CD14-positive monocyte (primary cell): ENCODE results near the gene SLC25A44. TPM values are rescaled to one million over a fixed set of nuclear protein-coding genes. Genes with fewer than 3 reads are reported as not detected.

Source experiments
- DNase-seq, 3 donors: peaks; one replicate each; pipeline ENCODE4 v3.0.0-alpha.2; 2011 to 2022
- H2AFZ ChIP-seq: 2 replicates; pipeline ENCODE4 v1.6.0; 2012; ENCODE audit warnings: mild to moderate bottlenecking, low read depth, low read length, inconsistent platforms; ENCODE audit not compliant: insufficient read depth, poor library complexity, severe bottlenecking
- H3K27ac ChIP-seq, 2 donors: 1 replicate in 1 of 2; 2 replicates in 1 of 2; pipeline ENCODE4 v1.5.1; 2012 to 2013; ENCODE audit warnings: low read length in 2 of 2, control low read depth in 1 of 2, inconsistent platforms in 1 of 2, low read depth in 1 of 2, mild to moderate bottlenecking in 1 of 2
- H3K27me3 ChIP-seq, 2 donors: one replicate each; pipeline versions ENCODE4 v1.6.0 to v1.6.1; 2011 to 2013; ENCODE audit warnings: low read length in 2 of 2; ENCODE audit not compliant: control insufficient read depth in 2 of 2, insufficient read depth in 2 of 2
- H3K36me3 ChIP-seq, 2 donors: replicated peaks in 1 of 2; 1 replicate in 1 of 2; 2 replicates in 1 of 2; pipeline versions ENCODE4 v1.5.1 to v1.6.1; 2012 to 2013; ENCODE audit warnings: low read length in 2 of 2, control low read depth in 1 of 2, inconsistent platforms in 1 of 2, mild to moderate bottlenecking in 1 of 2; ENCODE audit not compliant: insufficient read depth in 2 of 2, control insufficient read depth in 1 of 2
- H3K4me1 ChIP-seq, 2 donors: 1 replicate in 1 of 2; 2 replicates in 1 of 2; pipeline versions ENCODE4 v1.5.1 to v1.6.1; 2012 to 2013; ENCODE audit warnings: low read length in 2 of 2, control low read depth in 1 of 2, inconsistent platforms in 1 of 2, mild to moderate bottlenecking in 1 of 2, moderate library complexity in 1 of 2; ENCODE audit not compliant: insufficient read depth in 2 of 2, control insufficient read depth in 1 of 2
- H3K4me2 ChIP-seq: replicated peaks from 2 replicates; pipeline ENCODE3; 2012; ENCODE audit warnings: low read length, moderate library complexity, mild to moderate bottlenecking; ENCODE audit not compliant: poor library complexity, severe bottlenecking; ENCODE audit errors: extremely low read depth
- H3K4me3 ChIP-seq, 3 experiments: fragments of 200-600 bp in 1 of 3; sonication (generic) in 1 of 3; replicated peaks in 1 of 3; 1 replicate in 2 of 3; 2 replicates in 1 of 3; pipeline ENCODE4 v1.5.1; 2011 to 2013; ENCODE audit warnings: low read length in 3 of 3, mild to moderate bottlenecking in 3 of 3, control low read depth in 2 of 3, low read depth in 2 of 3, inconsistent platforms in 1 of 3, moderate library complexity in 1 of 3
- H3K79me2 ChIP-seq: 2 replicates; pipeline ENCODE4 v1.6.0; 2012; ENCODE audit warnings: mild to moderate bottlenecking, control low read depth, inconsistent platforms, low read length, moderate library complexity; ENCODE audit not compliant: insufficient read depth
- H3K9ac ChIP-seq: 2 replicates; pipeline ENCODE4 v1.6.0; 2017; ENCODE audit warnings: low read length, mild to moderate bottlenecking; ENCODE audit not compliant: insufficient read depth, poor library complexity, severe bottlenecking
- H3K9me3 ChIP-seq, 2 donors: replicated peaks in 1 of 2; 1 replicate in 1 of 2; 2 replicates in 1 of 2; pipeline versions ENCODE4 v1.5.1 to v1.6.1; 2012 to 2013; ENCODE audit warnings: low read length in 2 of 2, control low read depth in 1 of 2; ENCODE audit not compliant: control insufficient read depth in 1 of 2, insufficient read depth in 1 of 2
- H4K20me1 ChIP-seq: 2 replicates; pipeline ENCODE4 v1.6.0; 2012; ENCODE audit warnings: mild to moderate bottlenecking, low read length, control low read depth, moderate library complexity; ENCODE audit not compliant: insufficient read depth
- H3K27ac Mint-ChIP-seq, 7 donors: one replicate each; pipeline ENCODE4 v1.8.0; 2020; ENCODE audit warnings: mild to moderate bottlenecking in 7 of 7, mixed read lengths in 7 of 7, moderate library complexity in 6 of 7, inconsistent platforms in 2 of 7
- H3K27me3 Mint-ChIP-seq, 3 donors: one replicate each; pipeline ENCODE4 v1.8.0; 2021 to 2022; ENCODE audit warnings: low read depth in 3 of 3, mild to moderate bottlenecking in 3 of 3, mixed read lengths in 3 of 3, moderate library complexity in 3 of 3, inconsistent platforms in 1 of 3
- H3K36me3 Mint-ChIP-seq, 2 donors: one replicate each; pipeline ENCODE4 v1.8.0; 2020; ENCODE audit warnings: mixed read lengths in 2 of 2, inconsistent platforms in 1 of 2, mild to moderate bottlenecking in 1 of 2
- H3K4me1 Mint-ChIP-seq: one replicate; pipeline ENCODE4 v1.8.0; 2020; ENCODE audit warnings: mild to moderate bottlenecking, mixed read lengths
- H3K4me3 Mint-ChIP-seq, 2 donors: one replicate each; pipeline ENCODE4 v1.8.0; 2020; ENCODE audit warnings: mild to moderate bottlenecking in 2 of 2, mixed read lengths in 2 of 2, moderate library complexity in 1 of 2
- H3K9me3 Mint-ChIP-seq, 7 donors: one replicate each; pipeline ENCODE4 v1.8.0; 2020 to 2022; ENCODE audit warnings: mixed read lengths in 7 of 7, mild to moderate bottlenecking in 6 of 7, moderate library complexity in 6 of 7, inconsistent platforms in 2 of 7
- CTCF ChIP-seq: fragments of 200-600 bp; IDR thresholded peaks from one replicate; pipeline ENCODE4 v1.8.0; 2022; ENCODE audit warnings: antibody characterized with exemption, mild to moderate bottlenecking
- WGBS: methylation state at CpG from one replicate; pipeline ENCODE4 v1.1.5; 2013; ENCODE audit warnings: missing lambda C conversion rate; ENCODE audit not compliant: insufficient coverage; 5-methylcytosine and 5-hydroxymethylcytosine counted together
- intact Hi-C, 2 donors: fragments of 100-400 bp; cut with micrococcal nuclease; formaldehyde crosslinking; loops; one replicate each; pipeline versions ENCODE4 v1.15.0 to v1.15.1; 2023
- polyA plus RNA-seq, 3 donors: library from polyadenylated mRNA; depleted of rRNA in 1 of 3; unstranded in 2 of 3; stranded (reverse) in 1 of 3; fragments of 300-500 nt in 2 of 3; fragments of >200 nt in 1 of 3; fragmentation: Illumina TruSeq in 2 of 3; gene quantifications; 1 replicate in 2 of 3; 2 replicates in 1 of 3; pipeline ENCODE4 v1.2.3, GENCODE V29; 2012 to 2021

The SLC25A44 gene
- polyA plus RNA-seq, 3 donors = 17.1 to 28.8 (median 24.1) TPM

GRCh38 chr1:156251527-156251926 is 57.6 kb downstream of the SLC25A44 start:
- H3K27ac Mint-ChIP-seq = peak overlapping the region in 1 of 7 donors; percentile 38
- H3K9me3 ChIP-seq = no peaks in the 10 kb centered on the region
- H3K27me3 ChIP-seq = peaks cover 0 to 8% of the 10 kb centered on the region in 2 donors
- peaks cover 59 to 74% of the 10 kb centered on the region in 2 donors for H3K36me3 Mint-ChIP-seq
- peaks cover 4 to 11% (median 7%) of the 10 kb centered on the region in 3 donors for H3K27me3 Mint-ChIP-seq
- no peak overlapping the region for H2AFZ ChIP-seq
- no peak overlapping the region for H3K9ac ChIP-seq
- H3K4me1 ChIP-seq = no peaks in the 10 kb centered on the region
- no peak for DNase-seq
- no CpG with 5 or more reads among the region's 3 CpGs for WGBS
- peaks cover 70 to 72% of the 10 kb centered on the region in 2 donors for H3K36me3 ChIP-seq
- no peaks in the 10 kb centered on the region for H3K4me1 Mint-ChIP-seq
- intact Hi-C loops = no loop called here
- H3K4me3 Mint-ChIP-seq = no peak overlapping the region
- peaks cover 63% of the 10 kb centered on the region for H4K20me1 ChIP-seq
- H3K79me2 ChIP-seq = no peaks in the 10 kb centered on the region
- H3K9me3 Mint-ChIP-seq = no peaks in the 10 kb centered on the region
- no peak overlapping the region for H3K4me3 ChIP-seq
- no peak overlapping the region for H3K4me2 ChIP-seq
- no peak for TF ChIP-seq CTCF
- H3K27ac ChIP-seq = no peak overlapping the region

GRCh38 chr1:156253634-156254033 is 59.7 kb downstream of the SLC25A44 start:
- Histone ChIP-seq H3K9ac (no peak overlapping the region), H3K4me2 (no peak overlapping the region), H2AFZ (no peak overlapping the region), H3K27ac (no peak overlapping the region), H3K27me3 (no peaks in the 10 kb centered on the region), H3K4me3 (no peak overlapping the region), H3K79me2 (no peaks in the 10 kb centered on the region), H3K4me1 (no peaks in the 10 kb centered on the region), H4K20me1 (peaks cover 60% of the 10 kb centered on the region), H3K9me3 (no peaks in the 10 kb centered on the region), H3K36me3 (peaks cover 91 to 93% of the 10 kb centered on the region in 2 donors)
- 92% methylated on average over 3 of the region's 3 CpGs for WGBS
- peaks cover 0 to 1% (median 0%) of the 10 kb centered on the region in 3 donors for H3K27me3 Mint-ChIP-seq
- H3K27ac Mint-ChIP-seq = peak overlapping the region in 2 of 7 donors; percentile 40 to 73
- TF ChIP-seq CTCF = no peak
- H3K4me1 Mint-ChIP-seq = no peaks in the 10 kb centered on the region
- peaks cover 79 to 95% of the 10 kb centered on the region in 2 donors for H3K36me3 Mint-ChIP-seq
- DNase-seq = no peak
- intact Hi-C loops = no loop called here
- peaks cover 0 to 1% (median 0%) of the 10 kb centered on the region in 7 donors for H3K9me3 Mint-ChIP-seq
- no peak overlapping the region for H3K4me3 Mint-ChIP-seq
